GM12878 (cell line): ENCODE data around the gene NSDHL. TPM values are rescaled to one million over a fixed set of nuclear protein-coding genes. Genes with fewer than 3 reads are reported as not detected.
A peak's percentile ranks its signal among the peaks of the same experiment; 100 is the strongest.

Experiments
- ATAC-seq: fragments of 200-7000 bp; cut with Tn5 transposase; 3 replicates; pipeline ENCODE4 v1.9.1; 2020; ENCODE audit warnings: mild to moderate bottlenecking, moderate library complexity
- BruUV-seq: library from RNA; stranded (reverse); fragments of 400-500 nt; replicated peaks from 2 replicates; lab custom pipeline; 2021; lab: Mats Ljungman, UMichigan
- CTCF ChIA-PET: fragments of 300-600 bp; sonication (Branson Sonifier 250); formaldehyde crosslinking; extraction: SDS; loops from one replicate; lab custom pipeline; 2021; ENCODE audit warnings: inconsistent platforms; lab: Yijun Ruan, JAX
- POLR2A ChIA-PET: fragments of 350-600 bp; formaldehyde crosslinking; extraction: SDS; loops from one replicate; lab custom pipeline; 2021; ENCODE audit warnings: inconsistent platforms; lab: Charles Lee
- RAD21 ChIA-PET: fragments of 300-600 bp; sonication (Branson Sonifier 250); formaldehyde crosslinking; loops from one replicate; lab custom pipeline; 2023; ENCODE audit warnings: antibody characterized with exemption; ENCODE audit not compliant: unreplicated experiment; lab: Charles Lee
- SMC1A ChIA-PET: fragments of 300-600 bp; sonication (Branson Sonifier 250); formaldehyde crosslinking; loops from one replicate; lab custom pipeline; 2023; ENCODE audit not compliant: unreplicated experiment, uncharacterized antibody; lab: Charles Lee
- DNase-seq: peaks from one replicate; pipeline ENCODE4 v3.0.0-alpha.2; 2011; ENCODE audit warnings: low read depth, low spot score
- FAIRE-seq: peaks from 3 replicates; lab custom pipeline; 2011; peaks lifted over from hg19 to GRCh38; lab: Jason Lieb, UNC
- H2AFZ ChIP-seq: 2 replicates; pipeline ENCODE4 v1.6.0; 2011; ENCODE audit warnings: low read depth, low read length, control low read depth; ENCODE audit not compliant: control insufficient read depth
- H3K27ac ChIP-seq: 2 replicates; pipeline ENCODE4 v1.5.1; 2011; ENCODE audit warnings: control low read depth; ENCODE audit not compliant: control insufficient read depth, insufficient read depth
- H3K27me3 ChIP-seq, 2 experiments: replicated peaks in 1 of 2; 2 replicates each; pipeline versions ENCODE4 v1.6.0 to v1.6.1; 2011; ENCODE audit warnings: low read length in 1 of 2; ENCODE audit not compliant: control insufficient read depth in 2 of 2, insufficient read depth in 2 of 2
- H3K36me3 ChIP-seq, 2 experiments: 2 replicates each; pipeline ENCODE4 v1.5.1; 2011; ENCODE audit warnings: low read length in 1 of 2; ENCODE audit not compliant: control insufficient read depth in 2 of 2, insufficient read depth in 2 of 2
- H3K4me1 ChIP-seq: 2 replicates; pipeline ENCODE4 v1.6.1; 2011; ENCODE audit warnings: mild to moderate bottlenecking, low read length, moderate library complexity, mixed read lengths; ENCODE audit not compliant: control insufficient read depth, insufficient read depth
- H3K4me2 ChIP-seq: 2 replicates; pipeline ENCODE4 v1.6.0; 2011; ENCODE audit warnings: control low read depth; ENCODE audit not compliant: control insufficient read depth, insufficient read depth
- H3K4me3 ChIP-seq: fragments of 200-600 bp; sonication (generic); 2 replicates; pipeline ENCODE4 v1.5.1; 2016
- H3K79me2 ChIP-seq: 2 replicates; pipeline ENCODE4 v1.6.0; 2011; ENCODE audit warnings: low read length; ENCODE audit not compliant: control insufficient read depth, insufficient read depth
- H3K9ac ChIP-seq: 2 replicates; pipeline ENCODE4 v1.8.0; 2011; ENCODE audit warnings: low read length, control low read depth, mixed read lengths; ENCODE audit not compliant: control insufficient read depth, insufficient read depth
- H3K9me3 ChIP-seq: replicated peaks from 3 replicates; pipeline ENCODE4 v1.5.1; 2011; ENCODE audit warnings: mild to moderate bottlenecking, low read length; ENCODE audit not compliant: control insufficient read depth, insufficient read depth
- H4K20me1 ChIP-seq: 2 replicates; pipeline ENCODE4 v1.6.0; 2011; ENCODE audit not compliant: control insufficient read depth, insufficient read depth
- BACH1 ChIP-seq: fragments of 450-650 bp; IDR thresholded peaks from 2 replicates; pipeline ENCODE4 v1.6.1; 2017; ENCODE audit warnings: mild to moderate bottlenecking, borderline replicate concordance
- CBX3 ChIP-seq: fragments of 200-600 bp; sonication (generic); IDR thresholded peaks from 2 replicates; pipeline ENCODE4 v1.6.1; 2016; ENCODE audit warnings: low read depth, borderline replicate concordance
- EZH2 ChIP-seq: IDR thresholded peaks from 2 replicates; pipeline ENCODE4 v1.6.1; 2012; ENCODE audit warnings: low read depth, mild to moderate bottlenecking, control low read depth, inconsistent platforms, low read length, borderline replicate concordance; ENCODE audit not compliant: control insufficient read depth
- KAT2A ChIP-seq: conservative IDR thresholded peaks from 2 replicates; pipeline ENCODE4 v1.6.1; 2011; ENCODE audit warnings: low read depth, low read length; ENCODE audit not compliant: control insufficient read depth
- KDM1A ChIP-seq: fragments of 200-600 bp; sonication (generic); IDR thresholded peaks from 2 replicates; pipeline ENCODE4 v1.6.1; 2016; ENCODE audit warnings: borderline replicate concordance
- NR2C1 ChIP-seq: fragments of 450-650 bp; IDR thresholded peaks from 2 replicates; pipeline ENCODE4 v1.6.1; 2017; ENCODE audit warnings: antibody characterized with exemption, mild to moderate bottlenecking, moderate library complexity
- RBBP5 ChIP-seq: fragments of 200-600 bp; sonication (generic); conservative IDR thresholded peaks from 2 replicates; pipeline ENCODE4 v1.6.1; 2016
- SKIL ChIP-seq: fragments of 450-650 bp; IDR thresholded peaks from 2 replicates; pipeline ENCODE4 v1.6.1; 2017; ENCODE audit warnings: mild to moderate bottlenecking, low read depth, inconsistent platforms; ENCODE audit not compliant: poor library complexity, severe bottlenecking
- SMARCA5 ChIP-seq: fragments of 450-650 bp; IDR thresholded peaks from 2 replicates; pipeline ENCODE4 v1.6.1; 2017; ENCODE audit warnings: mild to moderate bottlenecking
- TCF3 ChIP-seq: IDR thresholded peaks from 2 replicates; pipeline ENCODE4 v1.6.1; 2012; ENCODE audit warnings: low read depth, mild to moderate bottlenecking, low read length, borderline replicate concordance; ENCODE audit not compliant: insufficient read depth
- YY1 ChIP-seq: IDR thresholded peaks from 2 replicates; pipeline ENCODE4 v1.6.1; 2011; ENCODE audit warnings: low read depth, mild to moderate bottlenecking, low read length
- ZNF207 ChIP-seq: fragments of 450-650 bp; IDR thresholded peaks from 2 replicates; pipeline ENCODE4 v1.6.1; 2014; ENCODE audit warnings: antibody characterized with exemption, mild to moderate bottlenecking, borderline replicate concordance
- ZNF217 ChIP-seq: fragments of 450-650 bp; IDR thresholded peaks from 2 replicates; pipeline ENCODE4 v1.6.1; 2017; ENCODE audit warnings: antibody characterized with exemption, mild to moderate bottlenecking
- WGBS: methylation state at CpG from one replicate; pipeline ENCODE4 v1.1.6; 2016; ENCODE audit warnings: low lambda C conversion rate; ENCODE audit not compliant: insufficient replicate concordance, insufficient coverage; ENCODE audit errors: missing lambda C conversion rate; 5-methylcytosine and 5-hydroxymethylcytosine counted together
- in situ Hi-C: fragments of 300-500 bp; cut with MboI; formaldehyde crosslinking; loops from 9 replicates; pipeline ENCODE4 v1.14.3; 2018; ENCODE audit warnings: mixed read lengths
- intact Hi-C: fragments of 100-400 bp; cut with micrococcal nuclease; formaldehyde crosslinking; loops from one replicate; pipeline ENCODE4 v1.14.2; 2022; ENCODE audit not compliant: unreplicated experiment
- polyA plus RNA-seq, 11 experiments: library from polyadenylated mRNA; depleted of rRNA in 4 of 11; unstranded in 6 of 11; stranded (reverse) in 5 of 11; fragments of >200 nt; fragmentation: Nextera tagmentation in 4 of 11; fragmentation: Illumina TruSeq in 1 of 11; extraction: Ambion mirVana in 4 of 11; extraction: Trizol in 1 of 11; gene quantifications; 1 replicate in 1 of 11; 2 replicates in 10 of 11; pipeline versions ENCODE4 v1.2.1 to v1.2.3, GENCODE V29; 2011 to 2016; ENCODE audit warnings: inconsistent platforms in 2 of 11, missing spikeins in 2 of 11, low read depth in 1 of 11
- total RNA-seq, 4 experiments: library from RNA; depleted of rRNA in 3 of 4; stranded (reverse); fragments of >200 nt in 3 of 4; fragmentation: Illumina TruSeq in 1 of 4; extraction: Trizol in 1 of 4; gene quantifications; 2 replicates each; pipeline versions ENCODE4 v1.2.1 to v1.2.3, GENCODE V29; 2013 to 2021
- TF ChIP-seq, protein P1 (sequence below): fragments of 150-350 bp; IDR thresholded peaks from 2 replicates; pipeline ENCODE4 v1.6.1; 2014; ENCODE audit warnings: mild to moderate bottlenecking, low read depth, low read length

The NSDHL gene
- total and polyA plus RNA-seq, 10 of the 15 experiments (the other 5 are each of a cell fraction or from before 2014, with no cell fraction given) = 16.9 to 37.1 (median 26.9) TPM

- TF ChIP-seq, protein P1, sequence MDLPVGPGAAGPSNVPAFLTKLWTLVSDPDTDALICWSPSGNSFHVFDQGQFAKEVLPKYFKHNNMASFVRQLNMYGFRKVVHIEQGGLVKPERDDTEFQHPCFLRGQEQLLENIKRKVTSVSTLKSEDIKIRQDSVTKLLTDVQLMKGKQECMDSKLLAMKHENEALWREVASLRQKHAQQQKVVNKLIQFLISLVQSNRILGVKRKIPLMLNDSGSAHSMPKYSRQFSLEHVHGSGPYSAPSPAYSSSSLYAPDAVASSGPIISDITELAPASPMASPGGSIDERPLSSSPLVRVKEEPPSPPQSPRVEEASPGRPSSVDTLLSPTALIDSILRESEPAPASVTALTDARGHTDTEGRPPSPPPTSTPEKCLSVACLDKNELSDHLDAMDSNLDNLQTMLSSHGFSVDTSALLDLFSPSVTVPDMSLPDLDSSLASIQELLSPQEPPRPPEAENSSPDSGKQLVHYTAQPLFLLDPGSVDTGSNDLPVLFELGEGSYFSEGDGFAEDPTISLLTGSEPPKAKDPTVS = no peak
- TF ChIP-seq ZNF217 = no peak
- TF ChIP-seq, all 136 proteins: peak for 0
Measured at GRCh38 chrX:152831391-152831790, 528 bp downstream of the NSDHL start (continued).

DNA sequence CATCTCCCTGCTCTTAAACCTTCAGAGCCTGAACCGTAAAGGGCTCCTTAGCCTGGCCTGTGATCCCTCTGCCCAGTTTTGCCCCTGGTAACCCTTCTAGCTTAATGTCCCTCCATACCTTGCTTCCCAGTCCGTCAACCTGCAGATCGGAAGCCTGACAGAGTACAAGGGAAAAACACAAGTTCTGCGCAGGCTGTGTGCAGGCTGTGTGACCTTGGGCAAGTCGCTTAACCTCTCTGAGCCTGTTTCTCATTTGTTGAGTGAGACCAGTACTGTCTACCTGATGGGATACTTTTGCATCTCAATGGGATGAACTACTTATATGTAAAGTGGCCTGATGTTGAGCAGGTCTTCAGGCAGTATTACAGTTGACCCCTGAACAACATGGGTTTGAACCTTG lies 1.7 kb downstream of the NSDHL start:
- ChIA-PET SMC1A (interaction anchor here (0.6 kb wide), 1 partner anchor 185 kb away, joined by 4 read pairs; no protein-coding TSS in a partner anchor), RAD21 (no interaction called here), CTCF (no interaction called here), POLR2A (no interaction called here)
- Histone ChIP-seq H2AFZ (no peak overlapping the region), H4K20me1 (no peaks in the 10 kb centered on the region), H3K36me3 (no peaks in the 10 kb centered on the region; a peak in 1 of 4 replicates), H3K4me2 (peak overlapping the region; percentile 40), H3K9ac (no peak overlapping the region), H3K4me1 (no peaks in the 10 kb centered on the region; the same call in 1 of the 2 replicates), H3K9me3 (no peaks in the 10 kb centered on the region), H3K27ac (no peak overlapping the region), H3K79me2 (peaks cover 15% of the 10 kb centered on the region), H3K27me3 (no peaks in the 10 kb centered on the region), H3K4me3 (no peak overlapping the region)
- no peak for DNase-seq
- BruUV-seq = no TSS peak
- intact Hi-C loops = no loop called here
- 82% methylated on average over 5 of the region's 5 CpGs for WGBS
- FAIRE-seq = no peak
- TF ChIP-seq ZNF207 (no peak), SMARCA5 (0 out of 2 replicates have a peak, but pooled peaks have one; percentile 24)
- ATAC-seq = no peak
- in situ Hi-C loops = no loop called here

DNA sequence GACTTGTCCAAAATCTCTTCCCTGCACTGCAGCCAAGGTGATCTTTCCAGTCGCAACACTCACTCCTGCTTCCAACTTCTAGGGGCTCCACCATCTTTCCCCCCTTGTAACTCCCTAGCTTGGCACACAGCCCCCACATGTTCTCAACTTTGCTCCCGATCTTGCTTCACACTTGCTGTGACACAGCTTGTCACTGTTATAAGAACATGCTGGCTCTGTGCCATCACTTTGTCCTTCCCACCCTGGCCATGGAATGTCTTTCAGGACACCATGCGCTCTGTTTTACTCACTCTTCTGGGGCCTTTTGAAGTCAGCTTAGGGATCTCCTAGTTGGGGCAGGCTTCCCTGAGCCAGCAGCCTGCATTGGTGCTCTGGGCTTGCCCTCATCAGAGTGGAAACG lies 2.5 kb downstream of the NSDHL start:
- 48% methylated on average over 4 of the region's 4 CpGs for WGBS
- in situ Hi-C loops = no loop called here
- ChIA-PET POLR2A (no interaction called here), CTCF (no interaction called here), SMC1A (no interaction called here), RAD21 (no interaction called here)
- no peaks in the 10 kb centered on the region for H3K9me3 ChIP-seq
- intact Hi-C loops = no loop called here
- H3K4me1 ChIP-seq = no peaks in the 10 kb centered on the region; the same call in 1 of the 2 replicates
- H3K4me3 ChIP-seq = no peak overlapping the region
- no peak overlapping the region for H3K9ac ChIP-seq
- ATAC-seq = no peak
- no peaks in the 10 kb centered on the region for H4K20me1 ChIP-seq
- peaks cover 15% of the 10 kb centered on the region for H3K79me2 ChIP-seq
- H3K4me2 ChIP-seq = no peak overlapping the region
- no peak for FAIRE-seq
- H2AFZ ChIP-seq = no peak overlapping the region
- no peaks in the 10 kb centered on the region for H3K27me3 ChIP-seq
- DNase-seq = no peak
- no TSS peak for BruUV-seq
- H3K36me3 ChIP-seq = no peaks in the 10 kb centered on the region; a peak in 1 of 4 replicates
- no peak overlapping the region for H3K27ac ChIP-seq
- no peak for TF ChIP-seq BACH1
- TF ChIP-seq RBBP5 = no peak
- no peak for TF ChIP-seq CBX3
- no peak for TF ChIP-seq TCF3
- no peak for TF ChIP-seq KDM1A
- TF ChIP-seq KAT2A = no peak
- TF ChIP-seq EZH2 = no peak
- TF ChIP-seq SKIL = no peak
- TF ChIP-seq YY1 = no peak
- TF ChIP-seq ZNF217 = no peak
- no peak for TF ChIP-seq NR2C1
